Measurements from ENCODE around the gene LSM7.

- TF ChIP-seq CTCF (IDR thresholded peaks at IDR 0.05): no peak
- TF ChIP-seq POLR2A (IDR thresholded peaks at IDR 0.05): no peak
Observed at GRCh38 chr19:2308114-2308556, 20.3 kb downstream of the LSM7 start, which contains the start of gene LINGO3.
